Fibroblast of the conjunctiva (primary cell): ENCODE data around the gene NEMP1.
A peak's percentile ranks its signal among the peaks of the same experiment; 100 is the strongest.
"Not testable (repeated sequence)": the region's sequence is repeated elsewhere in the genome, so short reads cannot be mapped to it uniquely, and the experiment has no call there.

Source experiments
- DNase-seq: peaks from one replicate; pipeline ENCODE4 v3.0.0-alpha.2; 2010; ENCODE audit warnings: low read depth

NEMP1 gene

GRCh38 chr12:57078519-57079404 is at the start of gene NEMP1:
Gene NEMP1, minus strand, starts transcription at chr12:57078791. Its CDS starts 46 bp downstream, at chr12:57078745.
- DNase-seq: peak; percentile 100

- peak; percentile 83 for DNase-seq
These were observed 49.3 kb upstream of the NEMP1 start, which contains the start of gene LRP1 for GRCh38 chr12:57127726-57128518. Gene LRP1, plus strand, starts transcription at chr12:57128483. Its CDS starts 482 bp downstream, at chr12:57128965.

- no peak for DNase-seq
These were observed 48.6 kb upstream of the NEMP1 start for GRCh38 chr12:57127101-57127725.

- DNase-seq: no peak
These were observed 48.0 kb upstream of the NEMP1 start for GRCh38 chr12:57126561-57126960.

- no peak for DNase-seq
These were observed 47.5 kb upstream of the NEMP1 start for GRCh38 chr12:57126061-57126460.

GRCh38 chr12:57124261-57124877 is 45.8 kb upstream of the NEMP1 start:
- DNase-seq: no peak

GRCh38 chr12:57123813-57124212 is 45.2 kb upstream of the NEMP1 start:
- no peak for DNase-seq

- not testable (repeated sequence) for DNase-seq
These were observed 42.1 kb upstream of the NEMP1 start for GRCh38 chr12:57120718-57121117.

GRCh38 chr12:57119294-57120085 is 40.9 kb upstream of the NEMP1 start:
- DNase-seq: no peak

- no peak for DNase-seq
These were observed 40.2 kb upstream of the NEMP1 start for GRCh38 chr12:57118711-57119271.

GRCh38 chr12:57116580-57117281 is 38.1 kb upstream of the NEMP1 start:
- DNase-seq: no peak

GRCh38 chr12:57112492-57113294 is 34.1 kb upstream of the NEMP1 start:
- DNase-seq: no peak

- DNase-seq: peak; percentile 80
These were observed 32.6 kb upstream of the NEMP1 start, which contains the start of gene STAT6 for GRCh38 chr12:57111031-57111734. Gene STAT6, minus strand, starts transcription at chr12:57111362. Its CDS starts 3,084 bp downstream, at chr12:57108278.

GRCh38 chr12:57110104-57111030 is 31.8 kb upstream of the NEMP1 start:
- no peak for DNase-seq

GRCh38 chr12:57109207-57110103 is 30.9 kb upstream of the NEMP1 start:
- no peak for DNase-seq

GRCh38 chr12:57107456-57108155 is 29.0 kb upstream of the NEMP1 start:
- DNase-seq: no peak
